ACHN (cell line): ENCODE measurements around the gene C14orf93.
"Not testable (repeated sequence)": the region's sequence is repeated elsewhere in the genome, so short reads cannot be mapped to it uniquely, and the experiment has no call there.

Experiments used
- DNase-seq: peaks from one replicate; pipeline ENCODE4 v3.0.0-alpha.2; 2015
- in situ Hi-C: cut with HindIII; loops from 2 replicates; pipeline ENCODE4 v1.10.0; 2017; ENCODE audit warnings: low sequenced_read_pairs, low pct_ligation_motif_present, low pct_unique_long_range_greater_than_20kb

The C14orf93 gene

DNA sequence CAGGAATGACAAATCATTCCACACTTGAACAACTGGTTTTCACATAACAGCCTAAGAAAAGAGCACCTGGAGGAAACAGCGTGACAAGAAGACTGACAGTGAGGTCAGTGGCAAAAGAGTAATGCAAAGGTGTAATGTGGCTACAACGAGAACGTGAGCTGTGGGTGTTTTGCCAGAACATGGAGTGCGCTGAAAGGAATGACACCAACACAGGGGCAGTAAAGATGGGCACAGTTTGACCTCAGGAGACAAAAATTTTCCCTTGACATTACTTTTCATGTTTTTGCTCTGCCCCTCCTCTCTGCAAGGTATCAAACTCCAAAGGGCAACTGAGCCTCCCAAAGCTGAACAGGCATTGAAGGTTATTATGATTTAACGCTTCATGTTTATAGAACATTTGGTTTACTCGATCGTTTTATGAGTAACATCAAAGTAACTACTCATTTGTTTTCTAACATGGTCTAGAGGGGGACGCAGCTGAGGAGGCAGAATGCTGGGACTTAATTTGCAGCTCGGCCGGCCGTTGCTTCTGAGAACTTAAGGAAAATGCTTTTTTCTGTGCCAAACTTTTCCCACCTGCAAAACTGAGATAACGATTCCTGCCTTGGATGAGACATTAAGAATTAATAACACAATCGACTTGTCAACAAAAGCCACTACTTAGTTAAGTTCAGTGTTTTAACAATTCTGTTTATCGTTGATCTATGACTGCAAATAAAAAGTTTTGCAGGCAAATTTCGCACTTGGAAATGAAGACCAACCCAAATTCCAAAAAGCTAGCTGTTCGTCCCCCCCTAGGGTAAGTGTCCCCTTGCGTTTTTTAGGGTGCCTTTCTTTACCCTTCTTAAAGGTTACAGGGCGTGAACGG, 54.0 kb downstream of the C14orf93 start:
- in situ Hi-C loops: no loop called here
- DNase-seq: no peak

DNA sequence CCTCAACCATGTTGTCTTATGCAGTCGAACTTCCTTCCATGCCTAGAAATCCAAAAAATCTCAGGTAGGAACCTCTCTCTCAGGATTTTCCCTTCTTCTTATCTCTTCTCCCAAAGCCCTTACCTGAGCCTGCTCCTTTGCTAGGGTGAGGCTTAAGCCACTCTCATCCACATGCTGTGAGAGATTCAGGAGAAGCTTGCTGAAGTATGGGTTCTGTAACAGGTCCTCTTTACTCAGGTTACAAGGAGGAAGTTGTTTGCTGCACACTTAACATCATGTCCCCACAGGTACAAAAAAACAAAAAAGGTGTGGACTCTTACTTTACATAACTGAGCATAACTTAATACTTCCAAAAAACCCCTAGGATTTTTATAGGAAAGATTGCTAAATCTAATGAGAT, 57.5 kb downstream of the C14orf93 start:
- in situ Hi-C loops: no loop called here
- DNase-seq: no peak

DNA sequence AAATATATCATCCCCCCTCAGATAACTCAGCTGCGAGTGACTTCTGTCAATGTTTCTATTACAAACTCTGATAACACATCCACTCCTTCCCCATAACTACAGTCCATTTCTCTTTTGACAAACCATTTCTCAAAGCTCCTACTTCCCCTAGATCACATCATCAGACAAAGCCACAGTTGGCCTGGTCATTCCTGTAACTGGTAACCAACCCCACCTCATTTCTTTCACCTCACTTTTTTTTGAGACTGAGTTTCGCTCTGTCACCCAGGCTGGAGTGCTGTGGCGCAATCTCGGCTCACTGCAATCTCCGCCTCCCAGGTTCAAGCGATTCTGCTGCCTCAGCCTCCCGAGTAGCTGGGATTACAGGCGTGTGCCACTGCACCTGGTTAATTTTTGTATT, 58.1 kb downstream of the C14orf93 start:
- in situ Hi-C loops, DNase-seq: not testable (repeated sequence)

DNA sequence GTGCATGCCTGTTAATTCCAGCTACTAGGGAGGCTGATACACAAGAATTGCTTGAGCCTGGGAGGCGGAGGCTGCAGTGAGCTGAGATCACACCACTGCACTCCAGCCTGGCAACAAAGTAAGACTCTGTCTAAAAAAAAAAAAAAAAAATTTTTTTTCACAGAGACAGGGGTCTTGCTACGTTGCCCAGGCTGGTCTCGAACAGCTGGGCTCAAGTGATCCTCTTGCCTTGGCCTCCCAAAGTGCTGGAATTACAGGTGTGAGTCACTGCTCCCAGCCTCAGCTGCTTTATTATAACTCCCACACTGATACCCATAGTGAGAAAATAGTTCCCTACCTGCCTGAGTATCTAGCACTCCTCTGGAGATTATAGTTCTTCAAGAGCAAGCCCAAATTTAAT, 64.3 kb downstream of the C14orf93 start:
- in situ Hi-C loops: no loop called here
- DNase-seq: no peak

DNA sequence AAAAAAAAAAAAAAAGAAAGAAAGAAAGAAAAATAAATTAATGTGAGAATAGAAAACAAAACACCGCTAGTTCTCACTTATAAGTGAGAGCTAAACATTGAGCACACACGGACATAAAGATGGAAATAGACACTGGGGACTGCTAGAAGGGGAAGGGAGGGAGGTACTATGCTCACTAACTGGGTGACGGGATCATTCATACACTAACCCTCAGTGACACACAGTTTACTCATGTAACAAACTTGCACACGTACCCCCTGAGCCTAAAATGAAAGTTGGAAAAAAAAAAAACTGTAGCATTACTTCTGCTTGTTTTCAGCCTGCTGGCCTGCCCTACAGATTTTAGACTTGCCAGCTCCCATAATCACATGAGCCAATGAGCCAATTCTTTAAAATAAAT, 70.3 kb downstream of the C14orf93 start:
- no peak for DNase-seq
- in situ Hi-C loops: no loop called here
